HepG2 (cell line): ENCODE data around the gene ELOVL2. TPM values are rescaled to one million over a fixed set of nuclear protein-coding genes. Genes with fewer than 3 reads are reported as not detected.
A peak's percentile ranks its signal among the peaks of the same experiment; 100 is the strongest.

Experiments used
- ATAC-seq: fragments of 200-7000 bp; cut with Tn5 transposase; 3 replicates; pipeline ENCODE4 v1.9.1; 2020; ENCODE audit warnings: mild to moderate bottlenecking, moderate library complexity
- BruUV-seq: library from RNA; stranded (reverse); fragments of 400-500 nt; replicated peaks from 2 replicates; lab custom pipeline; 2021; lab: Mats Ljungman, UMichigan
- CTCF ChIA-PET: fragments of 300-600 bp; formaldehyde crosslinking; extraction: SDS; loops from one replicate; lab custom pipeline; 2021; ENCODE audit warnings: low total read pairs, inconsistent platforms, low intra/inter-chr PET ratio; lab: Yijun Ruan, JAX
- POLR2A ChIA-PET: fragments of 350-600 bp; sonication (Branson Sonifier 250); formaldehyde crosslinking; loops from one replicate; lab custom pipeline; 2020; ENCODE audit warnings: antibody characterized with exemption, inconsistent platforms; lab: Yijun Ruan, JAX
- DNase-seq: peaks from one replicate; pipeline ENCODE4 v3.0.0-alpha.2; 2015; ENCODE audit warnings: low spot score
- FAIRE-seq: peaks from 3 replicates; lab custom pipeline; 2011; peaks lifted over from hg19 to GRCh38; lab: Jason Lieb, UNC
- H2AFZ ChIP-seq: one replicate; pipeline ENCODE4 v1.6.1; 2011; ENCODE audit warnings: low read length, inconsistent platforms
- H3K27ac ChIP-seq: fragments of 300-600 bp; 3 replicates; pipeline ENCODE4 v1.8.0; 2011; ENCODE audit warnings: mixed run types, mild to moderate bottlenecking, mixed read lengths, low read length, inconsistent platforms; ENCODE audit not compliant: insufficient read depth; ENCODE audit errors: extremely low read length
- H3K27me3 ChIP-seq, 2 experiments: fragments of 200-600 bp in 1 of 2; 2 replicates in 1 of 2; 3 replicates in 1 of 2; pipeline versions ENCODE4 v1.6.0 to v1.8.0; 2011; ENCODE audit warnings: low read length in 2 of 2, mild to moderate bottlenecking in 2 of 2, moderate library complexity in 2 of 2, inconsistent platforms in 1 of 2; ENCODE audit not compliant: insufficient read depth in 2 of 2, control insufficient read depth in 1 of 2
- H3K36me3 ChIP-seq, 2 experiments: fragments of 200-600 bp in 1 of 2; replicated peaks in 1 of 2; 2 replicates in 1 of 2; 3 replicates in 1 of 2; pipeline versions ENCODE4 v1.5.1 to v1.8.0; 2011; ENCODE audit warnings: low read length in 2 of 2, inconsistent platforms in 1 of 2; ENCODE audit not compliant: insufficient read depth in 2 of 2, control insufficient read depth in 1 of 2
- H3K4me1 ChIP-seq: 2 replicates; pipeline ENCODE4 v1.5.1; 2012; ENCODE audit warnings: low read length, inconsistent platforms; ENCODE audit not compliant: insufficient read depth
- H3K4me2 ChIP-seq: 2 replicates; pipeline ENCODE4 v1.6.0; 2011; ENCODE audit warnings: low read depth, low read length, inconsistent platforms
- H3K4me3 ChIP-seq, 3 experiments: fragments of 200-600 bp in 1 of 3; sonication (generic), shearing (Covaris generic) in 1 of 3; replicated peaks in 1 of 3; 2 replicates each; pipeline ENCODE4 v1.5.1; 2011 to 2016; ENCODE audit warnings: low read length in 3 of 3, inconsistent platforms in 2 of 3, low read depth in 2 of 3, mild to moderate bottlenecking in 2 of 3, control low read depth in 1 of 3, mixed read lengths in 1 of 3; ENCODE audit not compliant: insufficient read depth in 1 of 3
- H3K79me2 ChIP-seq: one replicate; pipeline ENCODE4 v1.6.1; 2011; ENCODE audit warnings: low read length, inconsistent platforms; ENCODE audit not compliant: insufficient read depth
- H3K9ac ChIP-seq: 2 replicates; pipeline ENCODE4 v1.6.0; 2011; ENCODE audit warnings: mild to moderate bottlenecking, low read depth, low read length, inconsistent platforms; ENCODE audit not compliant: insufficient read depth
- H3K9me3 ChIP-seq: 2 replicates; pipeline ENCODE4 v1.5.1; 2012; ENCODE audit warnings: mild to moderate bottlenecking, low read length
- H4K20me1 ChIP-seq: 2 replicates; pipeline ENCODE4 v1.6.0; 2011; ENCODE audit warnings: inconsistent platforms, mild to moderate bottlenecking, low read length, moderate library complexity; ENCODE audit not compliant: insufficient read depth
- AGO1 ChIP-seq: fragments of 200-400 bp; formaldehyde crosslinking; IDR thresholded peaks from 2 replicates; pipeline ENCODE4 v1.6.1; 2017; ENCODE audit warnings: mild to moderate bottlenecking, low read depth, low read length, moderate library complexity; ENCODE audit not compliant: poor library complexity, severe bottlenecking
- KLF11 ChIP-seq: IDR thresholded peaks from 2 replicates; pipeline ENCODE4 v1.6.1; 2016; ENCODE audit warnings: missing compliant biosample characterization
- NPAS2 ChIP-seq: sonication (generic); formaldehyde crosslinking; IDR thresholded peaks from 2 replicates; pipeline ENCODE4 v1.8.0; 2022; ENCODE audit warnings: mild to moderate bottlenecking, missing genetic modification reagents, borderline replicate concordance
- WIZ ChIP-seq: sonication (generic); formaldehyde crosslinking; IDR thresholded peaks from 2 replicates; pipeline ENCODE4 v1.5.1; 2020; ENCODE audit warnings: mild to moderate bottlenecking, missing genetic modification reagents
- ZNF292 ChIP-seq: sonication (generic); formaldehyde crosslinking; IDR thresholded peaks from 2 replicates; pipeline ENCODE4 v1.8.1; 2022; ENCODE audit warnings: mild to moderate bottlenecking, low read depth, missing genetic modification reagents, borderline replicate concordance
- ZNF430 ChIP-seq: sonication (generic); formaldehyde crosslinking; IDR thresholded peaks from 2 replicates; pipeline ENCODE4 v1.9.0; 2021; ENCODE audit warnings: mild to moderate bottlenecking, missing genetic modification reagents
- ZNF451 ChIP-seq: sonication (generic); formaldehyde crosslinking; IDR thresholded peaks from 2 replicates; pipeline ENCODE4 v1.5.0; 2020; ENCODE audit warnings: mild to moderate bottlenecking, missing genetic modification reagents
- ZNF512B ChIP-seq: sonication (generic); formaldehyde crosslinking; IDR thresholded peaks from 2 replicates; pipeline ENCODE4 v1.5.1; 2020; ENCODE audit warnings: missing genetic modification reagents, mild to moderate bottlenecking, borderline replicate concordance
- WGBS: methylation state at CpG from one replicate; pipeline ENCODE4 v1.1.6; 2017; ENCODE audit warnings: low lambda C conversion rate; 5-methylcytosine and 5-hydroxymethylcytosine counted together
- in situ Hi-C: cut with HindIII; loops from 2 replicates; pipeline ENCODE4 v1.10.0; 2017; ENCODE audit warnings: low pct_unique_long_range_greater_than_20kb; ENCODE audit not compliant: extremely low pct_ligation_motif_present
- intact Hi-C: fragments of 100-400 bp; cut with micrococcal nuclease; formaldehyde crosslinking; loops from one replicate; pipeline ENCODE4 v1.10.0; 2022; ENCODE audit not compliant: unreplicated experiment
- polyA plus RNA-seq, 8 experiments: library from polyadenylated mRNA; depleted of rRNA in 3 of 8; stranded (reverse) in 7 of 8; unstranded in 1 of 8; fragments of >200 nt; fragmentation: Illumina TruSeq in 4 of 8; extraction: Trizol in 4 of 8; gene quantifications; 2 replicates each; pipeline versions ENCODE4 v1.2.1 to v1.2.3, GENCODE V29; 2011 to 2016; ENCODE audit warnings: low read depth in 4 of 8, missing spikeins in 1 of 8, mixed read lengths in 1 of 8; ENCODE audit not compliant: insufficient read depth in 1 of 8
- total RNA-seq, 5 experiments: library from RNA; depleted of rRNA; stranded (reverse); fragments of >200 nt; fragmentation: Illumina TruSeq; extraction: Trizol; gene quantifications; 2 replicates each; pipeline ENCODE4 v1.2.3, GENCODE V29; 2016; ENCODE audit warnings: low read depth in 1 of 5

The ELOVL2 gene
- total and polyA plus RNA-seq, 2 of the 13 experiments (the other 11 are each of a cell fraction or from before 2014, with no cell fraction given) = 43.6 to 65.4 TPM

DNA sequence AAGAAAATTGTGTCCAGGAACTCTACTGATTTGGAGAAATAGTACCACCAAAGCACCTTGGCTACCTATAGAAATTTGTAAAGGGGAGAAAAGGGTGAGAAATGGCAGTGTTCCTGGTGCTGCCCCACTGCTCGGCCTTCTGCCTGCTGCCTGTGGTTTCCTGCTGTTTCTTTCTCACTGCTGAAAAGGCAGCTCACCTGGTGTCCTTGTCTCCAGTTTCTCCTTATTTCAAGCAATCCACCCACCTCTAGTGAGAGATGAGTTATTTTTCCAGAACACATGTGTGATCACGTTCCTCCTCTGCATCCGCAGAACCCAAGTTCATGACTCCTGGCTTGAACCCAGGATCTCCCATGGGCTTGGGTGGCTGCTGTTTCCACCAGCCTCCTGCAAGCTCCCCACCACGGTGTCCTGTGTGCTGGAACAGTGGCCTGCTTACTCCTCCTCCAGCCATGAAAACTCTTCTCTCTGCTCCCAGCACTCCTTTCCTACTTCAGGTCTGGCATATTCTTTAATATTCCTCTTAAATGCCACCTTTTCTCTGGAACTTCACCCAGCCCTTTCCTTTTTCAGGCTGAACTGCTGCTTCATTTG, 48.9 kb downstream of the ELOVL2 start:
- FAIRE-seq (no peak), DNase-seq (no peak), ATAC-seq (peak; percentile 26; the same call in 1 of the 3 replicates)
- WGBS = 94% methylated on average over 4 of the region's 4 CpGs
- in situ Hi-C loops = no loop called here
- Histone ChIP-seq H4K20me1 (no peaks in the 10 kb centered on the region), H3K27me3 (no peaks in the 10 kb centered on the region), H3K36me3 (peaks cover 6 to 28% of the 10 kb centered on the region in 2 experiments), H3K4me3 (no peak overlapping the region), H3K79me2 (no peaks in the 10 kb centered on the region), H3K9ac (no peak overlapping the region), H3K4me1 (0 out of 2 replicates have a peak, but pooled peaks cover 7% of the 10 kb centered on the region), H3K4me2 (no peak overlapping the region), H3K27ac (no peak overlapping the region), H2AFZ (no peak overlapping the region), H3K9me3 (no peaks in the 10 kb centered on the region)
- ChIA-PET POLR2A (no interaction called here), CTCF (no interaction called here)
- intact Hi-C loops = loop anchor here (10.0 kb wide), 1 partner anchor 50 kb away; the partner anchor contains the start of gene ELOVL2
- no TSS peak for BruUV-seq
- TF ChIP-seq KLF11 (CRISPR knock-in tag) (no peak), ZNF512B (CRISPR knock-in tag) (no peak), ZNF430 (CRISPR knock-in tag) (no peak), ZNF292 (CRISPR knock-in tag) (no peak), ZNF451 (CRISPR knock-in tag) (no peak), NPAS2 (CRISPR knock-in tag) (no peak), AGO1 (no peak), WIZ (CRISPR knock-in tag) (no peak)
